OCI-LY7 (cell line): ENCODE data around the gene ADARB2. TPM values are rescaled to one million over a fixed set of nuclear protein-coding genes. Genes with fewer than 3 reads are reported as not detected.
"Not testable (repeated sequence)": the region's sequence is repeated elsewhere in the genome, so short reads cannot be mapped to it uniquely, and the experiment has no call there.

Source experiments
- BruUV-seq: library from RNA; stranded (reverse); fragments of 400-500 nt; replicated peaks from 2 replicates; lab custom pipeline; 2021; lab: Mats Ljungman, UMichigan
- CTCF ChIA-PET: fragments of 300-600 bp; sonication (Branson Sonifier 250); formaldehyde crosslinking; loops from one replicate; lab custom pipeline; 2022; ENCODE audit warnings: antibody characterized with exemption; ENCODE audit not compliant: unreplicated experiment; lab: Charles Lee
- POLR2A ChIA-PET: fragments of 300-600 bp; sonication (Branson Sonifier 250); formaldehyde crosslinking; loops from one replicate; lab custom pipeline; 2022; ENCODE audit warnings: antibody characterized with exemption; lab: Charles Lee
- DNase-seq: peaks from one replicate; pipeline ENCODE4 v3.0.0-alpha.2; 2015; ENCODE audit warnings: low spot score
- H2AFZ ChIP-seq: fragments of 200-600 bp; sonication (generic), shearing (Covaris generic); 2 replicates; pipeline ENCODE4 v1.6.1; 2014; ENCODE audit warnings: mild to moderate bottlenecking, antibody characterized with exemption, low read length, moderate library complexity
- H3K27ac ChIP-seq: fragments of 200-600 bp; sonication (generic); 2 replicates; pipeline ENCODE4 v1.5.1; 2014; ENCODE audit warnings: mixed run types, low read depth, mild to moderate bottlenecking, moderate library complexity, low read length, inconsistent platforms; ENCODE audit not compliant: poor library complexity, severe bottlenecking
- H3K36me3 ChIP-seq: fragments of 200-600 bp; sonication (generic); 2 replicates; pipeline ENCODE4 v1.6.1; 2014; ENCODE audit warnings: mild to moderate bottlenecking, antibody characterized with exemption, low read length, moderate library complexity, mixed read lengths; ENCODE audit not compliant: insufficient read depth
- H3K4me1 ChIP-seq: fragments of 200-600 bp; sonication (generic); 2 replicates; pipeline ENCODE4 v1.5.1; 2014; ENCODE audit warnings: mild to moderate bottlenecking, low read length; ENCODE audit not compliant: insufficient read depth, poor library complexity, severe bottlenecking
- H3K4me2 ChIP-seq: fragments of 200-600 bp; sonication (generic); 2 replicates; pipeline ENCODE4 v1.6.1; 2014; ENCODE audit warnings: mild to moderate bottlenecking, low read length
- H3K4me3 ChIP-seq: fragments of 200-600 bp; sonication (generic); 2 replicates; pipeline ENCODE4 v1.5.1; 2014; ENCODE audit warnings: mild to moderate bottlenecking, low read depth, low read length; ENCODE audit not compliant: poor library complexity, severe bottlenecking
- H3K79me2 ChIP-seq: fragments of 200-600 bp; sonication (generic); 2 replicates; pipeline ENCODE4 v1.6.1; 2016; ENCODE audit warnings: low read depth, mild to moderate bottlenecking, low read length, moderate library complexity, mixed read lengths; ENCODE audit not compliant: insufficient read depth
- H3K9me2 ChIP-seq: fragments of 200-600 bp; sonication (generic); 2 replicates; pipeline ENCODE4 v1.6.1; 2016; ENCODE audit warnings: mild to moderate bottlenecking, low read length, mixed read lengths; ENCODE audit not compliant: insufficient read depth
- H3K9me3 ChIP-seq: fragments of 200-600 bp; sonication (generic); 2 replicates; pipeline ENCODE4 v1.6.1; 2014; ENCODE audit warnings: mild to moderate bottlenecking, mixed run types, low read length, mixed read lengths
- H4K20me1 ChIP-seq: fragments of 200-600 bp; sonication (generic); 2 replicates; pipeline ENCODE4 v1.6.1; 2014; ENCODE audit warnings: mild to moderate bottlenecking, antibody characterized with exemption, low read length, moderate library complexity, mixed read lengths; ENCODE audit not compliant: insufficient read depth
- CTCF ChIP-seq: fragments of 200-600 bp; sonication (generic); conservative IDR thresholded peaks from 2 replicates; pipeline ENCODE4 v1.5.1; 2014; ENCODE audit warnings: mild to moderate bottlenecking, antibody characterized with exemption, low read length, moderate library complexity, mixed read lengths
- EZH2phosphoT487 ChIP-seq: fragments of 200-600 bp; sonication (generic); IDR thresholded peaks from 2 replicates; pipeline ENCODE4 v1.6.1; 2018; ENCODE audit warnings: low read depth, borderline replicate concordance, mild to moderate bottlenecking, mixed run types, antibody characterized with exemption, low read length, moderate library complexity, mixed read lengths
- intact Hi-C: fragments of 100-400 bp; cut with micrococcal nuclease; formaldehyde crosslinking; loops from one replicate; pipeline ENCODE4 v1.10.0; 2022; ENCODE audit not compliant: unreplicated experiment
- total RNA-seq, 2 experiments: library from RNA; depleted of rRNA in 1 of 2; stranded (reverse); fragments of >200 nt in 1 of 2; shearing (Covaris generic) in 1 of 2; gene quantifications; 2 replicates each; pipeline ENCODE4 v1.2.3, GENCODE V29; 2014 to 2022

ADARB2 gene
- total RNA-seq, 2 experiments from 2014 or later = 0.03 TPM; not detected in 1

GRCh38 chr10:1417574-1417973 lies 319.8 kb downstream of the ADARB2 start:
- H3K36me3 ChIP-seq = no peaks in the 10 kb centered on the region
- intact Hi-C loops = loop anchor here (5.0 kb wide), 1 partner anchor 35 kb away; no protein-coding TSS in a partner anchor
- H3K27ac ChIP-seq = no peak overlapping the region
- H3K4me2 ChIP-seq = no peak overlapping the region
- H3K4me3 ChIP-seq = no peak overlapping the region
- no peaks in the 10 kb centered on the region; the same call in 1 of the 2 replicates for H4K20me1 ChIP-seq
- no peaks in the 10 kb centered on the region for H3K9me3 ChIP-seq
- BruUV-seq = no TSS peak
- no peaks in the 10 kb centered on the region for H3K79me2 ChIP-seq
- no peak overlapping the region for H2AFZ ChIP-seq
- TF ChIP-seq EZH2phosphoT487 (no peak), CTCF (no peak)
- POLR2A ChIA-PET = no interaction called here
- DNase-seq = no peak
- CTCF ChIA-PET = no interaction called here
- no peaks in the 10 kb centered on the region for H3K9me2 ChIP-seq
- peaks cover 36% of the 10 kb centered on the region for H3K4me1 ChIP-seq

- ChIA-PET POLR2A (interaction anchor here (0.5 kb wide), 1 partner anchor 301 kb away, joined by 3 read pairs; no protein-coding TSS in a partner anchor), CTCF (no interaction called here)
- BruUV-seq = no TSS peak
- no peak overlapping the region for H3K4me2 ChIP-seq
- intact Hi-C loops = loop anchor here (5.0 kb wide), 1 partner anchor 36 kb away; no protein-coding TSS in a partner anchor
- H2AFZ ChIP-seq = no peak overlapping the region
- H3K4me1 ChIP-seq = peaks cover 40% of the 10 kb centered on the region
- H3K27ac ChIP-seq = no peak overlapping the region
- no peaks in the 10 kb centered on the region for H3K9me3 ChIP-seq
- no peaks in the 10 kb centered on the region for H3K9me2 ChIP-seq
- no peaks in the 10 kb centered on the region for H3K36me3 ChIP-seq
- no peaks in the 10 kb centered on the region for H3K79me2 ChIP-seq
- TF ChIP-seq CTCF (no peak), EZH2phosphoT487 (no peak)
- no peak for DNase-seq
- H4K20me1 ChIP-seq = no peaks in the 10 kb centered on the region; the same call in 1 of the 2 replicates
- H3K4me3 ChIP-seq = no peak overlapping the region
Measured at GRCh38 chr10:1416456-1417037, 320.8 kb downstream of the ADARB2 start.

GRCh38 chr10:1414893-1415292 lies 322.4 kb downstream of the ADARB2 start:
- no TSS peak for BruUV-seq
- no peak for DNase-seq
- intact Hi-C loops = loop anchor here (5.0 kb wide), 1 partner anchor 37 kb away; no protein-coding TSS in a partner anchor
- no peak overlapping the region for H3K4me3 ChIP-seq
- no peak overlapping the region for H2AFZ ChIP-seq
- H3K27ac ChIP-seq = no peak overlapping the region
- TF ChIP-seq EZH2phosphoT487 (no peak), CTCF (no peak)
- CTCF ChIA-PET = no interaction called here
- no peaks in the 10 kb centered on the region for H3K9me3 ChIP-seq
- H3K36me3 ChIP-seq = no peaks in the 10 kb centered on the region
- POLR2A ChIA-PET = no interaction called here
- H3K79me2 ChIP-seq = no peaks in the 10 kb centered on the region
- no peak overlapping the region for H3K4me2 ChIP-seq
- peaks cover 23% of the 10 kb centered on the region for H3K4me1 ChIP-seq
- H3K9me2 ChIP-seq = no peaks in the 10 kb centered on the region
- no peaks in the 10 kb centered on the region for H4K20me1 ChIP-seq

- H3K36me3 ChIP-seq, CTCF ChIA-PET, H3K27ac ChIP-seq, H2AFZ ChIP-seq, H3K9me2 ChIP-seq, BruUV-seq, H3K9me3 ChIP-seq, H4K20me1 ChIP-seq, H3K4me2 ChIP-seq, intact Hi-C loops, POLR2A ChIA-PET, DNase-seq, H3K79me2 ChIP-seq, H3K4me3 ChIP-seq: not testable (repeated sequence)
- H3K4me1 ChIP-seq = peaks cover 22% of the 10 kb centered on the region
Measured at GRCh38 chr10:1414346-1414745, 323.0 kb downstream of the ADARB2 start.
